Left lobe of liver (tissue), 2 donors: Measurements from ENCODE around the gene MSMP. TPM values are rescaled to one million over a fixed set of nuclear protein-coding genes. Genes with fewer than 3 reads are reported as not detected.

Source experiments
- ATAC-seq: fragments of 200-7000 bp; cut with Tn5 transposase; one replicate; pipeline ENCODE4 v1.9.1; 2020; ENCODE audit warnings: mild to moderate bottlenecking, moderate library complexity
- DNase-seq: peaks from one replicate; pipeline ENCODE4 v3.0.0-alpha.2; 2020; ENCODE audit warnings: low spot score
- total RNA-seq: library from RNA; stranded (reverse); gene quantifications from one replicate; pipeline ENCODE4 v1.2.1, GENCODE V29; 2021
- donor health status: DM: no; HTN: no; CAD: no; lungs with moderate emphysema.
- donor health status: DM: no; HTN: yes; CAD: no.

Gene MSMP
- total RNA-seq, 1 donor from 2014 or later = 1.5 TPM

DNA sequence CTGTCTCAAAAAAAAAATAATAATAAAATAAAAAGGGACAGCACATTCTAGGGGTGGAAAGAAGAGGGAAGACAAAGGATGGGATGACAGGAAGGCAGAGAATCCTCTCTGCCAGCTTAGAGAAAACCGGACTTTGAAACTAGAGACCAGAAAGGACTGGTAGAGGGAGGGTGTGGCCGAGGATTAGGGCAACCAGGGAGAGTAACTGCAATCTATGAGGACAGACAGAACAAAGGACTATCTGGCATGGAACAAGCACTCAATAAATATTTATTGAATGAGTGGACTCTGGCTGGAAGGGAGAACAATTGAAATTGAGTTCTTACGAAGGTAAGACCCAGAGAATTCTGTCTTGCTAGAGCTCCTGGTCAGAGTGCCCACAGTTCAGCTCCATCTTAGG, 7.5 kb downstream of the MSMP start:
- peak; percentile 66 for DNase-seq
- peak; percentile 45 for ATAC-seq

DNA sequence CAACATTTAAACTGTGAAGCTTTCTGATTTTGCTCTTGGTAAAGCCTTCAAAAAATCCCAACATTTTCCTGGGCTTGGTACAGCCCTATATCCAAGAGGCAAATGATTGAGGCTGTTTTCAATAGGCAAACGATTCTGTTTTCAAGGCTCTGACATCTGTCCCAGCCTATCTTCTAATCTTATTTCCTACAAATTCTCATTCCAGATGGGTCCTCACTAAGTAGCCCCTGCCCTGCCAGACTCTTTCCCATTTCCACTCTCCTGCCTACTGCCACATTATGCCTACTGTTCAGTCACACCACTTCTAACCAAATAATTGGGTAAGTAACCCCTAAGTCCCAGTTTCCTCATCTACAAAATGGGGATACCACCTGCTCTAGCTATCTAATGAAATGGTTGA, 8.5 kb downstream of the MSMP start:
- no peak for DNase-seq
- no peak for ATAC-seq

DNA sequence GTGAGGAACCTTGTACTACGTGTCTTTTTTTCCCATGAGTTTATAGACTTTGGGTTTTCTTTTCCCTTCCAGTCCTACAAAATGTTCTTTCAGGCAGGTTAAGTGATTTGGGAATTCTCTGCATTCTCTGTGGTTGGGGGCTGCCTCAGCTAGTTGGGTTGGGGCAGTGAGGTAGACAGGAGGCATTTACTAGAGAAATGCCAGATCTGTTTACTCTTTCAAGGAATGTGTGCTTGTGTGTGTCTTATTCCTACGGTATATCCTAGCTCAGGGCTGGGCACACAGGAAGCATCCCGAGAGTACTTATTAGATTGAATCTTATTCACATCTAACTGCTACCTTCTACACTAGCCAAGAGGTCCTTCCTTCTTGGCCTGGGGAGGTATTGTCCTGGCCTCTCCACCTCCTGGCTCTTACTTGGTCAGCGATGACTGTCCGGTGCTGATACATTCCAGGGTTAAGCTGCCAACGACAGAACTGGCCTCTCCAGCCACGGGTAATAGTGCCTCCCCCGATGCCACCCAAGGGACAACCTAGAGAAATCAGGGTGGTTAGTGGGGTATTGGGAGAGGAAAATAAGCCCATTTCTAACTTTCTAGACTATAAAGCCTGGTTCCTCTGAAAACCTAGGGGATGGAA, 10.1 kb downstream of the MSMP start:
- ATAC-seq = no peak
- peak; percentile 36 for DNase-seq

DNA sequence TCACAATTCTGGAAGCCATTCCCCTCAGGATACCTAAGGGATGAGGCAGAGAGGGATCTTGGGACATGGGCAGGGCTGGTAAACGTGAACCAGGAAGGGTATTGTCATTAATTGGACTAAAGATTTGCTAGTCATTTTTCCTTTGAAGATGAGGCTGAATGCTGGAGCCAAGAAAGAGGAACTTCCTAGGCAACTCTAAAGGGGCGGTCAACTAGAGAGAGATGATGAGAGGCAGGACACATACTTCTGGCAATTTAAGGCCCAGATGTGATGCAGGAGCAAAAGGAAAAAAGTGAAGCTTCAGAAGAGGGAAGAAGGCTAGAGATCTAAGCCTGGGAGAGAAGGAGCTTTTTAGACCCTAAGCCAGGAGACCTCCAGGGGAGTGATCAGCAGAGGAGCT, 10.6 kb downstream of the MSMP start:
- ATAC-seq = no peak

DNA sequence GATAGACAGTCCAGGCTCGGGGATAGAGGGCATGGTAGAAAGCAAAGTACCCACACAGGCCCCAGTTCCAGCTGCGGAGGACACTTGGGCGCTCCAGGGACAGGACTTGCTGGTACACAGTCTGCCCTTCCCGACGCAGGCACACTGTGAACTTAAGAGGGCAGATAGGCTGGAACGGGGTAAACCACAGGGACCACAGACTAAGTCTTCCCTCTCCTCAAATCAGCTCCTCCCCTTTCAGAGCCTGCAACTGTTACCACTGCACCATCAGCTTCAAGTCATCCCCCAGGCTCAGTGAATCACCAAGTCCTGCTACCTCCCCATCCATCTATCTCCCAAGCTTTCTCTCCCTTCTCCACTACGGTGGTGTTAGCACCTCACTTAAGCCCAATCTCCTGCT, 12.3 kb downstream of the MSMP start:
- ATAC-seq (no peak), DNase-seq (peak; percentile 33)

More for the DNA sequence above, 10.6 kb downstream of the MSMP start:
- no peak for DNase-seq

DNA sequence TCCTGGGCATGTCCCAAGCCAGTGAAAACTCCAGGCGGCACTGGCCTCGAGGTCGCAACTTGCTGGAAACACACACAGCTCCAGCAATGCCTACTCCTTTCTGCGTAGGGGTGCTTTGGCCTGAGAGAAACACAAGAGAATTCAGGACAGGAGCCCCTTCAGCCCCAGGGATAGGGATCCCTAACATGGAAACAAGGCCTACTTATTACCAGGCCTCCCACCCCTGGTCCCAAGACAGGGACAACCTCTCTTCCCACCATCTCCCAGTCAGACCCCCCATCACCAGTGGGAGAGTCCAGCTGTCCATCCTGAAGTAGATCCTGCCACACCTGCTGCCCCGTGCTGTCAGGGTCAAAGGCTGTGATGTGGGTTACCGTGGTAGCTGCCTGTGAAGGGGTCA, 13.8 kb downstream of the MSMP start:
- no peak for DNase-seq
- no peak for ATAC-seq

DNA sequence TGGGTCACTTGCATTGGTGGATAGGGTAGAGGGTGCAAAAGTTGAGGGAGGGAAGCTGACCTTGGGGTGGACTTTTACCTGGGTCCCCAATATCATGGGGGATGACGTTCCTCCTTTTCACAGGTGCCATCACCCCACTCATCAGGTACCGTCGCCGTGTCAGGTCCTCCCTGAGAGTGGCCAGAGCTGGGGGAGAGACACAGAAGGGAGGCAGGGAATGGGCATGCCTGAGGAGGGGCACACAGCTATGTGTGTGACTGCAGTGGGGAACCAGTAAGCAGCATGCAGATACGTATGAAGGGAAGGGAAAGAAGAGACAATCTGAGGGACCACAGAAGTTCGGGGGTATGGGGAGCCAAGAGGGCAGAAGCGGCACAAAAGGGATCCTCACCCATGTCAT, 15.2 kb downstream of the MSMP start:
- DNase-seq (no peak), ATAC-seq (no peak)

DNA sequence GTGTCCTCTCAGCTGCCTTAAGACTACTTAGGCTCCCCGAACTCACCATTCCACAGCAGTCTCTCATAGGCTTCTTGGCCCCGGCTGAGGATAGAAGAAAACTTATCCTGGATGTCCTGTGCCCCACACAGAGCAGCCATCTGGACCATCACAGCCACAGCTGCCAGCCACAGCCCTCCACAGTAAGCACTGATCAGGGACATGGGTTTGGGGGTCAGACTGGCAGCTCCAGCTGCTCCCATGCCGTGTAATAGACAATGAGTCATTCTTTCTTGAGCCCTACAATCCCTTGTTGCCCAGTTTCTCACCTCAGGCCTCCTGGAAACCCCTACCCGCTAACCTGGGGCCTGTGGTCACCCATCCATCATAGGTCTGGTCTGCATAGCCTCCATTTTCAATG, 15.9 kb downstream of the MSMP start:
- no peak for ATAC-seq
- DNase-seq = no peak

DNA sequence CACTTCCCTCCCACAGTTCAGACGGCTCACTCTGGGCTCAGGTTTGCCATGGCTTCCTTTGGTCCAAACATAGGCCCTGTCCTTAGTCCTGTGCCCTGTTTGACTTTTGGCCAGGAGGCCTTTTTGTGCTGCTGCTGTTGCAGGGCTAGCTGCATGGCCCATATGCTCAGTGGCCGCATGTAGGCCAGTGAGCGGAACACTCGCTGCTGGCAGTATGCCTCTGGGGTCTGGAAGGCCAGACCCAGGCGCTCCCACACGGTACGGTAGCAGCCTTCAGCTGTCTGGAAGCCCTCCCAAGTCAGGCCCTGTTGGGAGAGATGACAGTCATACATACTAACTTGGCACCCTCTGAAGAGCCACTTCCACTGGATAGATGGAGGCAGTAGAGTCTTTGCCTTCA, 16.9 kb downstream of the MSMP start:
- no peak for ATAC-seq
- no peak for DNase-seq

DNA sequence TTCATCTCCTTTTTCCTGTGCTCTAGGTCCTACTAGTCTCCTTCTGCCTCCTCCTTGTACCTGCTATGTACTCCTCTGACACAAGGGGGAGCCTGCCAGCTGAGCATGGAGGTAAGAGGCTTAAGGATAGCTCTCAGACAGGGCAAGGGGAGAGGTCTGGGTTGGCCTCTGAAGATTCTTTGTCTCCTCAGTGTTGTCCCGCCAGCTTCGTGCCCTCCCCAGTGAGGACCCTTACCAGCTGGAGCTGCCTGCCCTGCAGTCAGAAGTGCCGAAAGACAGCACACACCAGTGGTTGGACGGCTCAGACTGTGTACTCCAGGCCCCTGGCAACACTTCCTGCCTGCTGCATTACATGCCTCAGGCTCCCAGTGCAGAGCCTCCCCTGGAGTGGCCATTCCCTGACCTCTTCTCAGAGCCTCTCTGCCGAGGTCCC, 17.9 kb downstream of the MSMP start:
- ATAC-seq = peak; percentile 19

DNA sequence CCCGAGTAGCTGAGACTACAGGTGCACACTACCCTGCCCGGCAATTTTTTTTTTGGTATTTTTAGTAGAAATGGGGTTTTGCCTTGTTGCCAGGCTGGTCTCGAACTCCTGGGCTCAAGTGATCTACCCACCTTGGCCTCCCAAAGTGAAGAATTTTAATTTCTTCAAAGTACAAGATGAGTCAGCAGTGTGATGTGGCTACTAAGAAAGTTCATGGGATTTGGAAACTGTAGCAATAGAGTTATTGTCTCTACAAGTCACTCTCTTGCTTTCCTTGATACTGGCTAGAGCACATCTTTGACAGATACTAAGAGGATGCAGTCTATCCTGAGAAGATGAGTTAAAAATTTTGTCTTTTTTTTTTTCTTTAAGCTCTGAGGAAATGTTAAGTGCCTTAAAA, 20.0 kb downstream of the MSMP start:
- DNase-seq (no peak), ATAC-seq (no peak)

More for the DNA sequence above, 17.9 kb downstream of the MSMP start:
- DNase-seq = peak; percentile 59

DNA sequence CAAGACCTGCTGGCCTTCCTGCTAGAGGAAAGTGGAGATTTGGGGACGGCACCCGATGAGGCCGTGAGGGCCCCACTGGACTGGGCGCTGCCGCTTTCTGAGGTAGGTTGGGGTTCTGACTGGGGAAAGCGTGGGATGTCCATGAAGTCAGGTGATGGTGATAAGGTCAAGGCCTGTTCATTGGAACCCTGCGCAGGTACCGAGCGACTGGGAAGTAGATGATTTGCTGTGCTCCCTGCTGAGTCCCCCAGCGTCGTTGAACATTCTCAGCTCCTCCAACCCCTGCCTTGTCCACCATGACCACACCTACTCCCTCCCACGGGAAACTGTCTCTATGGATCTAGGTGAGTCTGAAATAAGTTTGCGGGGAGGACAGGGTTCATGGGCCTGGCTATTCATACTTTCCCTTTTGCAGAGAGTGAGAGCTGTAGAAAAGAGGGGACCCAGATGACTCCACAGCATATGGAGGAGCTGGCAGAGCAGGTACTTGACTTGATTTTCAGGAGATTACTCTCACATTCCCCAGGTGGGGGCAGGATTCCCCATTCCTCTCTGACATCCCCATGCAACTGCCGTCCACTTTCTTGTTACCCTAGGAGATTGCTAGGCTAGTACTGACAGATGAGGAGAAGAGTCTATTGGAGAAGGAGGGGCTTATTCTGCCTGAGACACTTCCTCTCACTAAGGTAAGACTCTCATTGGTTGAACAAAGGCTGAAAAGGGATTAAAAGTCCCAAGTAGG, 21.1 kb downstream of the MSMP start:
- no peak for DNase-seq
- peak; percentile 0 for ATAC-seq

DNA sequence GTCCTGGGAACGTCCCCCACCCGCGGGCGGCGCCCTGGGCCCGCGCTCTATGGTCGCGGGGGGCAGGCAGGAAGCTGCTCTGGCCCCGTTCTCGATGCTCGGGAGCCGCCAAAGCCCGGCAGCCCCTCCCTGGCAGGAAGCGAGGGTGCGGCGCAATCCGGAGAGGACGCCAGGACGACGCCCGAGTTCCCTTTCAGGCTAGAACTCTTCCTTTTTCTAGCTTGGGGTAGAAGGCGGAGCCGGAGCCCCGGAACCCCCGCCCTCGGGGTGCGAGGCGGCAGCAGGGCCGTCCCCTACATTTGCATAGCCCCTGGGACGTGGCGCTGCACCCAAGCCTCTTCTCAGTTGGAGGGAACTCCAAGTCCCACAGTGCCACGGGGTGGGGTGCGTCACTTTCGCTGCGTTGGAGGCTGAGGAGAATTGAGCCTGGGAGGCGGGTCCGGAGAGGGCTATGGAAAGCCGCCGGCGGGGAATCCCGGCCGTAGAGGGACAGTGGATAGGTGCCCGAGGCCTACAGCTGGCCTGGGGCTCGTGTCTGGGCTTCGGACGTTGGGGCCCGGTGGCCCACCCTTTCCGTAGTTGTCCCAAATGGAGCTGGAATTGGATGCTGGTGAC, 21.8 kb downstream of the MSMP start, which contains the start of the genes CREB3 and TLN1:
TSS of gene CREB3 (plus strand) at position 482 of the 615 bp plus-strand sequence. CDS start at position 589, 107 bp downstream.
TSS of gene TLN1 (minus strand) at position 11 of the 615 bp plus-strand sequence. CDS start 6,501 bp downstream, outside the sequence.
- DNase-seq (peak; percentile 99), ATAC-seq (peak; percentile 84)

DNA sequence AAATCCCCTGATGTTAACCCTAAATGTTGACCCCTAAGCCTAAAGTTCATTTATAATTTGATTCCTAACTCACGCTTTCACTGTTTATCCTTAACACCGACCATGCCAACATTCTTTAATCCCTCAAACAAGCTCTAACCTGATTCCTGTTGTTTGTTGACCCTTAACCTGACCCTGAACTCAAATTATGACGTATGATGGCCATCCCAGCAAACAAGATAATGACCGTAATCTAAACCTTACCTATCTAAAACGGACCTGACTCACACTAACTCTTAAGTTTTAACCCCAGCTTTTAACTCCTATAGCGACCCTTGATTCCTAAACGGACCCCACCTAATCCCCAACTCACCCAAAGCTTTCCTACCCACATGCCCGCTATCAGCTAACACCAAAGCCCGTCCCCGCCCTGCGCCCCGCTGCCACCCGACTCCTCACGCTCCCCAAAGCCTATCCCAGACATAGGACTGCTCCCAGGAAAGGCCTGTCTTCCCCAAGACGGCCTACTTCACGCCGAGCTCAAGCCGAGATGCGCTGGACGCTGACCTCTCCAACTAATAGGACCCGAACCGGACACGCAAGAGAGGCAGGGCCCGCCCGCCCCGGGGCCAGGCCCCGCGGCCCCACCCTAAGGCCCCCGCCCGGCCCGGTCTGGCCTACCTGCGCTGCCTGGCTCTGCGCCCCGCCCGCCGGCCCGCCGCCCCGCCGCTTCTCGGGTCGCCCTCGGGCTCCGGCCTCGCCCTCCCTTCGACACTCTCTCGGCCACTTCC, 22.5 kb downstream of the MSMP start:
- ATAC-seq (peak; percentile 14), DNase-seq (no peak)

DNA sequence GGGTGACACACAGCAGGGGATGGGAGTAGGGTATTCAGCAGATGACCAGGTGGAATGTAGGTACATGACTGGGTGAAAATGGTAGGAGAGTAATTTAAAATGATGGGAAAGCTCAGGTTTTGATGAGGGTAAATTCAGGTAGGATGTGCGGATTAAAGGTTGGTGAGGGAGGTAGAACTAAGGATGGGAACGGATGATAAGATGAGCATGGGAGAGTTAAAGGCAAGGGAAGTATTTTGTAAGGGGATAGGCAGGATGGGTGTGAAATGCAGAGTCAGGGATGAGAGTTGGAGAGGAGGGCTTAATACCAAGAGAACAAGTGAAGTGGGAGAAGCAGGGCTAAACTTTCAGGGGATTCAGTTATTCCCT, 23.6 kb downstream of the MSMP start:
- ATAC-seq (no peak), DNase-seq (no peak)

DNA sequence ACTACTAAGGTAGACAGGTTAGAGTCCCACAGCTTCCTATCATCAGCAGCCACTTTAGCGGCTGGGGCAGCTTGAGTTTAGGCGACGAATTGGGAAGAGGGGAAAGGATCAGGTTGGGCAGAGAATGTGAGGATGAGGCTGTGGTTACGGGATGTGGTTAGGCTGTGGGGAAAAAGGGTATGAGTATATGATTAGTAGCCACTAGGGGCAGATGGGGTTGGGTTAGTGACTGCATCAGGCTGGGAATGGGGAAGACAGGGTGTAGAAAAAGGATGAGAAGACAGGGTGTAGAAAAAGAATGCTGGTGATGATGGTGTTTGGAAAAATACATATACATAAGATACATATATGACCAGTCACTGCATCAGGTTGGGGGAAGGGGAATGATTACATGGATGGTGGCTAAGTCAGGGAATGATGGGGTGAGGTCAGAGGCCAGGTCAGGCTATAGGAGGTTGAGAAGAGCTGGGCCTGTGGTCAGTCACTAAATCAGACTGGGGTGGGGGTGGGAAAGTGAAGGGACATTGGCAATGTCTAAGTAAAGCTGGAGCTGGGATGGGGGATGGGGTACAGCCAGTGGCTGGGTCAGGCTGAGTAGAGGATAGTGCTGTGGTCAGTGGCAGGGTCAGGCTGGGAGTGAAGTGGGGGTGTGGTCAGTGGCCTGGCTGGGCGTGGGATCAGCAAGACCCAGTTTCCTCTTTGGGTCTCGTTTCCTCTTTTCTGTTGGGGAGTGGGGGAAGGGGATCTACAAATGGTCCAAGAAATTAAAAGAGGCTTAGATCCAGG, 24.2 kb downstream of the MSMP start:
- no peak for DNase-seq
- no peak for ATAC-seq

DNA sequence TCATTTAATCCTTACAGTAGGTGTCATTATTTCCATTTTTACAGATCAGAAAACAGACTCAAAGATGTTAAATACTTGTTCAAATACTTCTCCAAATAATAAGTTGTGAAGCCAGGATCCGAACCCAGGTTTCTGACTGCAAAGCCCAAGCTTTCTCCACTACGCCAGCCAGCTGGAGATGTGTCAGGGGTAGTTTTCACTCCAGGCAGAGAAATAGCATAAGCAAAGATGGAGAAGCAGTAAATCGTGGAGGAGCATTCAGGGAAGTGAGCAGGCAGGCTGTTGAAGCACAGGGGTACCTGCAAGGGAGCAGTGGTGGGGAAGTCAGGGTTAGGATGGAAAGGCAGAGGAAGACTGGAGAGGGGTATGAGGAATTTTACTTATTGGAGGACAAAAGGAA, 25.0 kb downstream of the MSMP start:
- ATAC-seq (no peak), DNase-seq (no peak)

DNA sequence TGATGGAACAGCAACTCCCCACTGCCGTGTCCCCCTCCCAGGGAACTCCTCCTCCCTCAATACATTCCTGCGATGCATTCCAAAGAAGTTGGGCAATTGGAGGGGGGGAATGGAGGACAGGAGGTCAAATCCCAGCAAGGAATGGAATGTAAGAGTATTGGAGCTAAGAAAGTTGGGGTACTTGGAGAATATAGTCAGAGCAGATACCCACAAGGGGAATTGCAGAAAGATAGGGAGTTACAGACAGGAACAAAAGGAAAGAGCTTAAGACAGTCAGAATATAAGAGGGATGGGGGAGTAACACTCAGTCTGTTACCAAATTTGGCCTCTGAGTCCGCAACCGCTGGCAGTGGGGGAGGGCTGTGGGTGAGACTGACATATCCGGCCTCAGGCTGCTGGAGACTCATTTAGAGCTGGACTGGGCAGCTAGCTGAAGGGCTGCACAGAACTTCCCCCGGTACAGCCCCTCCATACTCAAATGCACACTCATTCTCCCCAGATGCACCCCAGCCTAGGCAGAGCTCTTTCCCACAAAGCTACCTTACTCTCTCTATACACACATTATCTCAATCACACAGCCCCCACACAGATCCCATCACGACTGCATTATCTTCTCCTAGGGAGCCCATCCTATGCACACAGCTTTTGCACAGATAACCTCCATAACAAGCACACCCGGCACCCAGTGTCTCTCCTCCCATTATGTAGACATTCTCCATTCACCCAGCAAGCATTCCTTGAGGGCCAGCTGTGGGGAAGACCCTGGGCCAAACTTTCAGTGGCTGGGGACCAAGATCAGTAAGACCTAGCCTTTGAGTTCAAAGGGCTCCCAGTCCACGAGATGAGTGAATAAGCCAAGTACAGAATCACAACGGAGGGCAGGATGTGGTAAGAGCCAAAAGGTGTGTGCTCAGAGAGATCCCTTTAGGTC, 25.8 kb downstream of the MSMP start:
- peak; percentile 70 for DNase-seq
- ATAC-seq = peak; percentile 3

DNA sequence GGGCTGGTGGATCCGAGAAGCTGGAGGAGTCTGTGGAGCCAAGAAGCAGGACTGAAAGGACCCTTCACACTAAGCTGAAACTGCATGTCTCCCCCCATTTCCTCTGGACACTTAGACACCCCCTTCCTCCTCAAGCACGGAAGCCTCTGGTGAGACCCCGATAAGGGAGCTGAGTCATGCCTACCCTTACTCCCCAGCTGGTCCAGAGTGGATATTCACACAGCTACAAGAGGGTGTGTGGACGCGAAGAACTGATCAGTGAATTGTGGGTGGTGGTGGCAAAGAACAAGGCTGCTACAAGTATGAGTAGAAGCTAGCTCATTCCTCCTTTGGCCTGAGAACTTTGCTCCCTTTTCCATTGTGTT, 26.4 kb downstream of the MSMP start:
- no peak for DNase-seq

More for the DNA sequence above, 26.4 kb downstream of the MSMP start:
- no peak for ATAC-seq
